ENCODE data around the gene AQP12A. TPM values are rescaled to one million over a fixed set of nuclear protein-coding genes. Genes with fewer than 3 reads are reported as not detected.
"Not testable (repeated sequence)": the region's sequence is repeated elsewhere in the genome, so short reads cannot be mapped to it uniquely, and the experiment has no call there.

AQP12A gene
- total and polyA plus RNA-seq, 2 donors (not counting 1 experiment from before 2014, with no cell fraction given), result not detected

DNA sequence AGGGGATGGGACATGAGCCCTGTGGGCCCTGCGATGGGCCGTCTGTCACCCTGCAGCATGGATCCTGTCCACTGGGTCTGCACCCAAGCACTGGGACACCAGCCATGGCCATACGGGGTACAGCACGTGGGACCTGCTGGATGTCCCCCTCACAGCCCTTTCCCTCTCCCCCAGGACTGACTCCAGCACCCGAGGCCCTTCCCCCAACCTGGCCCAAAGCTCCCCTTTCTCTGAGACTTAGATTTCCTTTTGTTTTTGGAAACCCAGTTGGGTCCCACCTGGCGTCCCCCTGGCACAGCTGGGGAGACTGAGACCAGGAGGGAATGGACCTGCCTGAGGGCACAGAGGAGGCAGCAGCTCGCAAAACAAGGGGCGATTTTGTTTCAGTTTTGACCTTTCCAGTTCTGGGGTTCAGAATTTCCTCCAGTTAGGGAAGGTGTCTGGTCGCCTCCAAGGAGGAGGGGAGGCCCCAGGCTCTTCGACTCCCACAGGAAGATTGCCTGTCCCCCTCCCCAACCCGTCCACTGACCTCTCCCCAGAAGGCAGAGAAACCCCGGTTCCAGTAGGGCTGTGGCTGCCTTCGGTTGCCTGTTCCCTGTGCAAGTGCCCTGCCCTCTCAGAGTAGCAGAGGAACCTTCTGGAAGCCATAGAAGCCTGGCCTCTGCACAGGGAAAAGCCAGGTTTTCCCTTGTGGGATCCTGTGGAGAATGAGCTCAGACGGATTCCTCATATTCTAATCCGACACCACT is 7.5 kb upstream of the AQP12A start:
- not testable (repeated sequence) for H3K4me3 ChIP-seq (replicated peaks in 1 of 4; ENCODE audit: control extremely low read depth in 1 of 4, insufficient read depth in 1 of 4, low read depth in 3 of 4, low read length in 4 of 4); H3K36me3 ChIP-seq (ENCODE audit: control insufficient read depth, insufficient read depth, low read length); H3K27ac ChIP-seq (ENCODE audit: insufficient read depth, low read length); H3K4me2 ChIP-seq (ENCODE audit: extremely low read depth, insufficient read depth, low read length); H3K27me3 ChIP-seq (ENCODE audit: control insufficient read depth, insufficient read depth, low read length); H2AFZ ChIP-seq (ENCODE audit: low read length); H3K79me2 ChIP-seq (ENCODE audit: control insufficient read depth, insufficient read depth, low read length); H3K9ac ChIP-seq (ENCODE audit: insufficient read depth, low read length); H4K20me1 ChIP-seq (ENCODE audit: control insufficient read depth, extremely low read depth, insufficient read depth, low read length); DNase-seq (ENCODE audit: low read depth in 2 of 2); H3K4me1 ChIP-seq (ENCODE audit: control insufficient read depth, extremely low read depth, insufficient read depth, low read length); H3K9me3 ChIP-seq (ENCODE audit: control insufficient read depth, insufficient read depth, low read depth, low read length)

DNA sequence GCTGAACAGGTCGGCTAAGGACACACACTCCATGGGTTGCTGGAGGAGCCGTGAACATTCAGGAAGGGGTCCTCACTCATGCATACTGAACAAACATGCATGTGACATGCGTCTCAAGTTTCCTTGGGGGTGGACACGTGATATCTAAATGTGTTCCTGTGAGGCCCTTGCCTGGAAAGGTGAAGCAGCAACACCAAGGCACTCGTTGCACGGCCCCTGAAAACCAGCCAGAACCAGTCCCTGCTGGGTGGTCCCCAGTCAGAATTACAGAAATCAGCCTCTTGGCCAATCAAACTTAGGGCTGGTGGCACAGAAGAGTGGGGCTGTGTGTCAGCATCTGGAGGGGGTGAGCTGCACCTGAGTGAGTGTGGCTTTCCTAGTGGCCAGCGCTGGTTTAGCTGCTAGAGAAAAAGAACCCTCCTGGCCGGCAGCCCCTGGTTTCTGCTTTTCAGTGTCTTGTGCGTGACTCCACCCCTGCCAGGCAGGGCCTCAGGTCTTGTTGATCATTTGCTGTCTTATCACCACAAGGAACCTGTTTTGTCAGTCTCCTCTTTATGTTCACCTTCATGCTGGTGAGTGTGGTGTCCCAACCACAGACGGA is 5.8 kb upstream of the AQP12A start:
- Histone ChIP-seq H3K9ac (ENCODE audit: insufficient read depth, low read length) (no peak overlapping the region), H3K36me3 (ENCODE audit: control insufficient read depth, insufficient read depth, low read length) (no peaks in the 10 kb centered on the region), H3K27me3 (ENCODE audit: control insufficient read depth, insufficient read depth, low read length) (peaks cover 7% of the 10 kb centered on the region), H3K4me2 (ENCODE audit: extremely low read depth, insufficient read depth, low read length) (no peak overlapping the region), H4K20me1 (ENCODE audit: control insufficient read depth, extremely low read depth, insufficient read depth, low read length) (no peaks in the 10 kb centered on the region), H2AFZ (ENCODE audit: low read length) (no peak overlapping the region), H3K79me2 (ENCODE audit: control insufficient read depth, insufficient read depth, low read length) (no peaks in the 10 kb centered on the region), H3K4me3 (replicated peaks in 1 of 4; ENCODE audit: control extremely low read depth in 1 of 4, insufficient read depth in 1 of 4, low read depth in 3 of 4, low read length in 4 of 4) (no peak overlapping the region), H3K9me3 (ENCODE audit: control insufficient read depth, insufficient read depth, low read depth, low read length) (no peaks in the 10 kb centered on the region), H3K4me1 (ENCODE audit: control insufficient read depth, extremely low read depth, insufficient read depth, low read length) (no peaks in the 10 kb centered on the region), H3K27ac (ENCODE audit: insufficient read depth, low read length) (no peak overlapping the region)
- DNase-seq (ENCODE audit: low read depth in 2 of 2), result no peak
- no peak for TF ChIP-seq EZH2 (IDR thresholded peaks at IDR 0.05; ENCODE audit: low read length, missing control alignments)
- TF ChIP-seq, protein P1, sequence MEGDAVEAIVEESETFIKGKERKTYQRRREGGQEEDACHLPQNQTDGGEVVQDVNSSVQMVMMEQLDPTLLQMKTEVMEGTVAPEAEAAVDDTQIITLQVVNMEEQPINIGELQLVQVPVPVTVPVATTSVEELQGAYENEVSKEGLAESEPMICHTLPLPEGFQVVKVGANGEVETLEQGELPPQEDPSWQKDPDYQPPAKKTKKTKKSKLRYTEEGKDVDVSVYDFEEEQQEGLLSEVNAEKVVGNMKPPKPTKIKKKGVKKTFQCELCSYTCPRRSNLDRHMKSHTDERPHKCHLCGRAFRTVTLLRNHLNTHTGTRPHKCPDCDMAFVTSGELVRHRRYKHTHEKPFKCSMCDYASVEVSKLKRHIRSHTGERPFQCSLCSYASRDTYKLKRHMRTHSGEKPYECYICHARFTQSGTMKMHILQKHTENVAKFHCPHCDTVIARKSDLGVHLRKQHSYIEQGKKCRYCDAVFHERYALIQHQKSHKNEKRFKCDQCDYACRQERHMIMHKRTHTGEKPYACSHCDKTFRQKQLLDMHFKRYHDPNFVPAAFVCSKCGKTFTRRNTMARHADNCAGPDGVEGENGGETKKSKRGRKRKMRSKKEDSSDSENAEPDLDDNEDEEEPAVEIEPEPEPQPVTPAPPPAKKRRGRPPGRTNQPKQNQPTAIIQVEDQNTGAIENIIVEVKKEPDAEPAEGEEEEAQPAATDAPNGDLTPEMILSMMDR (conservative IDR thresholded peaks at IDR 0.05 in 1 of 2, IDR thresholded peaks at IDR 0.05 in 1 of 2; ENCODE audit: low read depth in 1 of 2, low read length in 2 of 2), result no peak

GRCh38 chr2:240686460-240686859 is 5.2 kb upstream of the AQP12A start:
- H3K4me1 ChIP-seq (ENCODE audit: control insufficient read depth, extremely low read depth, insufficient read depth, low read length), result no peaks in the 10 kb centered on the region
- no peak overlapping the region for H3K4me3 ChIP-seq (replicated peaks in 1 of 4; ENCODE audit: control extremely low read depth in 1 of 4, insufficient read depth in 1 of 4, low read depth in 3 of 4, low read length in 4 of 4)
- no peak for DNase-seq (ENCODE audit: low read depth in 2 of 2)
- H3K4me2 ChIP-seq (ENCODE audit: extremely low read depth, insufficient read depth, low read length), result no peak overlapping the region
- TF ChIP-seq, protein P1 (conservative IDR thresholded peaks at IDR 0.05 in 1 of 2, IDR thresholded peaks at IDR 0.05 in 1 of 2; ENCODE audit: low read depth in 1 of 2, low read length in 2 of 2), result no peak
- TF ChIP-seq EZH2 (IDR thresholded peaks at IDR 0.05; ENCODE audit: low read length, missing control alignments), result no peak
- no peak overlapping the region for H2AFZ ChIP-seq (ENCODE audit: low read length)
- peaks cover 7% of the 10 kb centered on the region for H3K27me3 ChIP-seq (ENCODE audit: control insufficient read depth, insufficient read depth, low read length)
- no peaks in the 10 kb centered on the region for H3K9me3 ChIP-seq (ENCODE audit: control insufficient read depth, insufficient read depth, low read depth, low read length)
- H3K27ac ChIP-seq (ENCODE audit: insufficient read depth, low read length), result no peak overlapping the region
- no peaks in the 10 kb centered on the region for H3K79me2 ChIP-seq (ENCODE audit: control insufficient read depth, insufficient read depth, low read length)
- no peaks in the 10 kb centered on the region for H3K36me3 ChIP-seq (ENCODE audit: control insufficient read depth, insufficient read depth, low read length)
- no peaks in the 10 kb centered on the region for H4K20me1 ChIP-seq (ENCODE audit: control insufficient read depth, extremely low read depth, insufficient read depth, low read length)
- H3K9ac ChIP-seq (ENCODE audit: insufficient read depth, low read length), result no peak overlapping the region
